Measurements from ENCODE around the gene PEAK3.

The PEAK3 gene

Small RNA genes within 50 kb of the gene (small RNA-seq; reads per million reads assigned to genes)
- gene MIR1227 (ENCODE audit: low read depth), result 2.0 reads per million

Measured in mesenchymal stem cell (in vitro differentiated cells and primary cell).